Endothelial cell of umbilical vein (primary cell): ENCODE data around the gene VPS26C. TPM values are rescaled to one million over a fixed set of nuclear protein-coding genes. Genes with fewer than 3 reads are reported as not detected.

Experiments used
- BruUV-seq: library from RNA; stranded (reverse); fragments of 400-500 nt; replicated peaks from 2 replicates; lab custom pipeline; 2021; lab: Mats Ljungman, UMichigan
- CTCF ChIA-PET: fragments of 300-600, 350-600 bp; sonication (Branson Sonifier 250); formaldehyde crosslinking; loops from one replicate; lab custom pipeline; 2021; ENCODE audit warnings: antibody characterized with exemption, inconsistent platforms; lab: Charles Lee
- POLR2A ChIA-PET: fragments of 300-600, 350-600 bp; sonication (Branson Sonifier 250); formaldehyde crosslinking; loops from one replicate; lab custom pipeline; 2021; ENCODE audit warnings: antibody characterized with exemption, inconsistent platforms; lab: Charles Lee
- DNase-seq: peaks from one replicate; pipeline ENCODE4 v3.0.0-alpha.2; 2011; ENCODE audit warnings: low read depth, low spot score
- FAIRE-seq: peaks from 2 replicates; lab custom pipeline; 2011; peaks lifted over from hg19 to GRCh38; lab: Jason Lieb, UNC
- H2AFZ ChIP-seq: 2 replicates; pipeline ENCODE4 v1.6.0; 2012; ENCODE audit warnings: low read depth, low read length, control low read depth, inconsistent platforms
- H3K27ac ChIP-seq: 2 replicates; pipeline ENCODE4 v1.5.1; 2011; ENCODE audit warnings: low read depth, mild to moderate bottlenecking, control low read depth, low read length, moderate library complexity; ENCODE audit not compliant: insufficient read depth
- H3K27me3 ChIP-seq, 2 experiments: 2 replicates each; pipeline versions ENCODE4 v1.6.0 to v1.6.1; 2011; ENCODE audit warnings: low read length in 2 of 2, mixed read lengths in 1 of 2; ENCODE audit not compliant: control insufficient read depth in 2 of 2, insufficient read depth in 2 of 2
- H3K36me3 ChIP-seq, 2 experiments: 2 replicates in 1 of 2; 3 replicates in 1 of 2; pipeline ENCODE4 v1.5.1; 2011; ENCODE audit warnings: low read length in 2 of 2, mild to moderate bottlenecking in 1 of 2, moderate library complexity in 1 of 2; ENCODE audit not compliant: control insufficient read depth in 2 of 2, insufficient read depth in 2 of 2; ENCODE audit errors: extremely low read depth in 1 of 2
- H3K4me1 ChIP-seq: 3 replicates; pipeline ENCODE4 v1.5.1; 2011; ENCODE audit warnings: mild to moderate bottlenecking, low read length; ENCODE audit not compliant: control insufficient read depth, insufficient read depth; ENCODE audit errors: extremely low read depth
- H3K4me2 ChIP-seq: 2 replicates; pipeline ENCODE4 v1.6.1; 2011; ENCODE audit warnings: low read length, control low read depth, mixed read lengths; ENCODE audit not compliant: insufficient read depth
- H3K4me3 ChIP-seq, 3 experiments: fragments of 200-600 bp in 1 of 3; sonication (generic), shearing (Covaris generic) in 1 of 3; replicated peaks in 1 of 3; 2 replicates each; pipeline ENCODE4 v1.5.1; 2011 to 2016; ENCODE audit warnings: control low read depth in 3 of 3, low read length in 3 of 3, mild to moderate bottlenecking in 2 of 3, inconsistent platforms in 1 of 3, low read depth in 1 of 3, moderate library complexity in 1 of 3; ENCODE audit not compliant: insufficient read depth in 1 of 3
- H3K79me2 ChIP-seq: 2 replicates; pipeline ENCODE4 v1.6.0; 2012; ENCODE audit warnings: low read length, inconsistent platforms; ENCODE audit not compliant: control insufficient read depth, insufficient read depth
- H3K9ac ChIP-seq: replicated peaks from 2 replicates; pipeline ENCODE3; 2011; ENCODE audit warnings: low read length, control low read depth; ENCODE audit not compliant: insufficient read depth; ENCODE audit errors: extremely low read depth
- H3K9me1 ChIP-seq: replicated peaks from 3 replicates; pipeline ENCODE4 v1.6.0; 2011; ENCODE audit warnings: mild to moderate bottlenecking, low read length; ENCODE audit not compliant: control insufficient read depth, insufficient read depth; ENCODE audit errors: extremely low read depth
- H3K9me3 ChIP-seq: replicated peaks from 2 replicates; pipeline ENCODE4 v1.5.1; 2012; ENCODE audit warnings: low read length, inconsistent platforms; ENCODE audit not compliant: control insufficient read depth, insufficient read depth
- H4K20me1 ChIP-seq: replicated peaks from 2 replicates; pipeline ENCODE3; 2011; ENCODE audit warnings: mild to moderate bottlenecking, low read length; ENCODE audit not compliant: control insufficient read depth, insufficient read depth; ENCODE audit errors: extremely low read depth
- CTCF ChIP-seq, 2 donors: IDR thresholded peaks; 1 replicate in 1 of 2; 2 replicates in 1 of 2; pipeline ENCODE4 v1.5.1; 2011; ENCODE audit warnings: low read length in 2 of 2, mild to moderate bottlenecking in 2 of 2, moderate library complexity in 2 of 2, control low read depth in 1 of 2, inconsistent platforms in 1 of 2, low read depth in 1 of 2; ENCODE audit not compliant: insufficient read depth in 1 of 2; ENCODE audit errors: extremely low read depth in 1 of 2
- EZH2 ChIP-seq: IDR thresholded peaks from 2 replicates; pipeline ENCODE4 v1.6.1; 2012; ENCODE audit warnings: borderline replicate concordance, low read depth, mild to moderate bottlenecking, moderate library complexity, low read length, inconsistent platforms; ENCODE audit not compliant: severe bottlenecking
- FOS ChIP-seq: IDR thresholded peaks from 2 replicates; pipeline ENCODE4 v1.6.1; 2011; ENCODE audit warnings: mild to moderate bottlenecking, low read length, moderate library complexity, borderline replicate concordance; ENCODE audit not compliant: insufficient read depth
- GATA2 ChIP-seq: IDR thresholded peaks from 2 replicates; pipeline ENCODE4 v1.7.0; 2011; ENCODE audit warnings: low read depth, mild to moderate bottlenecking, moderate library complexity, mixed read lengths, low read length; ENCODE audit not compliant: insufficient read length, insufficient read depth
- JUN ChIP-seq: IDR thresholded peaks from 2 replicates; pipeline ENCODE4 v1.6.1; 2011; ENCODE audit warnings: borderline replicate concordance, low read depth; ENCODE audit not compliant: insufficient read length, insufficient read depth
- MAX ChIP-seq: IDR thresholded peaks from 2 replicates; pipeline ENCODE4 v1.6.1; 2011; ENCODE audit not compliant: insufficient read depth, insufficient read length
- MYC ChIP-seq: IDR thresholded peaks from one replicate; pipeline ENCODE4 v1.6.1; 2011; ENCODE audit warnings: mild to moderate bottlenecking, low read depth, low read length
- POLR2A ChIP-seq: IDR thresholded peaks from 2 replicates; pipeline ENCODE4 v1.6.1; 2012; ENCODE audit warnings: low read depth, mild to moderate bottlenecking, control low read depth, low read length
- POLR2AphosphoS5 ChIP-seq: IDR thresholded peaks from 2 replicates; pipeline ENCODE4 v1.6.1; 2012; ENCODE audit warnings: low read depth, mild to moderate bottlenecking, control low read depth, low read length, moderate library complexity; ENCODE audit not compliant: insufficient read depth
- dilution Hi-C: fragments of 300-500 bp; cut with MboI; formaldehyde crosslinking; loops from one replicate; pipeline ENCODE4 v1.15.0; 2019; ENCODE audit warnings: low sequenced_read_pairs; ENCODE audit not compliant: extremely low pct_ligation_motif_present
- intact Hi-C: fragments of 100-400 bp; cut with micrococcal nuclease; formaldehyde crosslinking; loops from one replicate; pipeline ENCODE4 v1.10.0; 2022
- polyA plus RNA-seq, 4 experiments: library from polyadenylated mRNA; depleted of rRNA in 3 of 4; stranded (reverse) in 3 of 4; unstranded in 1 of 4; fragments of >200 nt; gene quantifications; 2 replicates each; pipeline versions ENCODE4 v1.2.1 to v1.2.3, GENCODE V29; 2011 to 2012; ENCODE audit warnings: missing spikeins in 1 of 4
- total RNA-seq: library from RNA; stranded (reverse); gene quantifications from 2 replicates; pipeline ENCODE4 v1.2.3, GENCODE V29; 2021

VPS26C gene
- total and polyA plus RNA-seq, 2 donors (not counting 3 experiments of a cell fraction or from before 2014, with no cell fraction given) = 35.2 to 53.7 TPM

- Histone ChIP-seq H3K79me2 (no peaks in the 10 kb centered on the region), H3K4me1 (peaks cover 19% of the 10 kb centered on the region), H3K27ac (no peak overlapping the region), H4K20me1 (no peaks in the 10 kb centered on the region), H3K9me1 (no peaks in the 10 kb centered on the region), H3K27me3 (peaks cover 0 to 2% of the 10 kb centered on the region in 2 experiments), H3K4me2 (no peak overlapping the region), H3K9ac (no peak overlapping the region), H3K4me3 (no peak overlapping the region), H2AFZ (peak overlapping the region; percentile 17), H3K36me3 (no peaks in the 10 kb centered on the region), H3K9me3 (no peaks in the 10 kb centered on the region)
- CTCF ChIA-PET = interaction anchor here (1.0 kb wide), 1 partner anchor 25 kb away, joined by 3 read pairs; no protein-coding TSS in a partner anchor
- intact Hi-C loops = no loop called here
- POLR2A ChIA-PET = no interaction called here
- TF ChIP-seq EZH2 (no peak), POLR2AphosphoS5 (no peak), FOS (no peak), CTCF (IDR thresholded peaks at IDR 0.05; ENCODE audit: extremely low read depth in 1 of 2, insufficient read depth in 1 of 2, low read depth in 1 of 2, low read length in 2 of 2) (no peak), MAX (no peak), MYC (no peak), GATA2 (no peak), JUN (no peak), POLR2A (no peak)
- FAIRE-seq (peak; percentile 78), DNase-seq (peak; percentile 61)
- dilution Hi-C loops = no loop called here
- BruUV-seq = no TSS peak
Measured at GRCh38 chr21:37294679-37295078, 27.5 kb upstream of the VPS26C start.
